GM06990 (cell line): ENCODE data around the gene FAM131A.

Experiments used
- DNase-seq: peaks from one replicate; pipeline ENCODE4 v3.0.0-alpha.2; 2011; ENCODE audit not compliant: insufficient read length; ENCODE audit errors: extremely low read depth
- H3K27me3 ChIP-seq: replicated peaks from 2 replicates; pipeline ENCODE4 v1.6.0; 2011; ENCODE audit warnings: low read length; ENCODE audit not compliant: control insufficient read depth, insufficient read depth
- H3K36me3 ChIP-seq: 2 replicates; pipeline ENCODE4 v1.5.1; 2011; ENCODE audit warnings: low read length; ENCODE audit not compliant: control insufficient read depth, insufficient read depth
- H3K4me3 ChIP-seq: replicated peaks from 2 replicates; pipeline ENCODE4 v1.5.1; 2011; ENCODE audit warnings: low read depth, mild to moderate bottlenecking, control low read depth, low read length
- CTCF ChIP-seq: IDR thresholded peaks from 2 replicates; pipeline ENCODE4 v1.5.1; 2011; ENCODE audit warnings: low read length, control low read depth, mild to moderate bottlenecking, inconsistent platforms; ENCODE audit not compliant: insufficient read depth, poor library complexity, severe bottlenecking

Gene FAM131A

GRCh38 chr3:184380627-184381260 is 43.3 kb downstream of the FAM131A start:
- Histone ChIP-seq H3K4me3 (no peak overlapping the region), H3K27me3 (peaks cover 3% of the 10 kb centered on the region), H3K36me3 (no peaks in the 10 kb centered on the region)
- TF ChIP-seq CTCF: no peak
- no peak for DNase-seq

- H3K27me3 ChIP-seq: peaks cover 3% of the 10 kb centered on the region
- no peak for TF ChIP-seq CTCF
- H3K36me3 ChIP-seq: no peaks in the 10 kb centered on the region
- H3K4me3 ChIP-seq: no peak overlapping the region
- DNase-seq: no peak
These were observed 44.1 kb downstream of the FAM131A start for GRCh38 chr3:184381261-184382224.

- Histone ChIP-seq H3K36me3 (no peaks in the 10 kb centered on the region), H3K4me3 (no peak overlapping the region), H3K27me3 (peaks cover 3% of the 10 kb centered on the region)
- TF ChIP-seq CTCF: no peak
- DNase-seq: no peak
These were observed 45.1 kb downstream of the FAM131A start for GRCh38 chr3:184382326-184383032.

- H3K36me3 ChIP-seq: no peaks in the 10 kb centered on the region
These were observed 45.8 kb downstream of the FAM131A start for GRCh38 chr3:184383033-184383740.

More at GRCh38 chr3:184383033-184383740, 45.8 kb downstream of the FAM131A start:
- no peak for TF ChIP-seq CTCF
- no peak for DNase-seq
- no peak overlapping the region for H3K4me3 ChIP-seq
- H3K27me3 ChIP-seq: peaks cover 3% of the 10 kb centered on the region
